Nucleus accumbens (tissue), 56 donors: ENCODE results near the gene FNDC4.
"Not testable (repeated sequence)": the region's sequence is repeated elsewhere in the genome, so short reads cannot be mapped to it uniquely, and the experiment has no call there.

ENCODE experiments used
- DNase-seq, 56 donors: peaks; one replicate each; lab custom pipeline; 2025; lab: John Stamatoyannopoulos, UW

FNDC4 gene

GRCh38 chr2:27494944-27495554, at the start of gene FNDC4:
TSS of gene FNDC4 (minus strand) at chr2:27495200. CDS start at chr2:27494679, 521 bp downstream.
- peak in 14 of 56 donors; percentile 3 to 66 (median 18) for DNase-seq

GRCh38 chr2:27544143-27544821, 49.3 kb upstream of the FNDC4 start:
- DNase-seq = no peak

- DNase-seq = not testable (repeated sequence)
Observed at GRCh38 chr2:27539649-27540048, 44.6 kb upstream of the FNDC4 start.

GRCh38 chr2:27538839-27539450, 43.9 kb upstream of the FNDC4 start:
- DNase-seq = not testable (repeated sequence)

- no peak for DNase-seq
Observed at GRCh38 chr2:27537287-27537686, 42.3 kb upstream of the FNDC4 start.

- DNase-seq = no peak
Observed at GRCh38 chr2:27531983-27532382, 37.0 kb upstream of the FNDC4 start.

- DNase-seq = no peak
Observed at GRCh38 chr2:27527182-27527581, 32.2 kb upstream of the FNDC4 start.

- DNase-seq = no peak
Observed at GRCh38 chr2:27522400-27522945, 27.5 kb upstream of the FNDC4 start.

- DNase-seq = no peak
Observed at GRCh38 chr2:27520316-27520715, 25.3 kb upstream of the FNDC4 start.

GRCh38 chr2:27518782-27519113, 23.7 kb upstream of the FNDC4 start:
- no peak for DNase-seq

- no peak for DNase-seq
Observed at GRCh38 chr2:27518113-27518781, 23.2 kb upstream of the FNDC4 start.

- no peak for DNase-seq
Observed at GRCh38 chr2:27509326-27509725, 14.3 kb upstream of the FNDC4 start.

GRCh38 chr2:27507293-27507692, 12.3 kb upstream of the FNDC4 start:
- DNase-seq = no peak

GRCh38 chr2:27506587-27506986, 11.6 kb upstream of the FNDC4 start:
- DNase-seq = no peak

- DNase-seq = no peak
Observed at GRCh38 chr2:27502142-27502541, 7.1 kb upstream of the FNDC4 start.

- DNase-seq = no peak
Observed at GRCh38 chr2:27501042-27501441, 6.0 kb upstream of the FNDC4 start.

GRCh38 chr2:27498975-27499374, 4.0 kb upstream of the FNDC4 start:
- DNase-seq = no peak

- no peak for DNase-seq
Observed at GRCh38 chr2:27497288-27497627, 2.3 kb upstream of the FNDC4 start.

- DNase-seq = no peak
Observed at GRCh38 chr2:27496357-27497287, 1.6 kb upstream of the FNDC4 start, which contains the start of gene GCKR. TSS of gene GCKR (plus strand) at chr2:27496839. CDS start at chr2:27496905, 66 bp downstream.

GRCh38 chr2:27495840-27496356, 898 bp upstream of the FNDC4 start:
- DNase-seq = no peak
